Dermis microvascular lymphatic vessel endothelial cell (primary cell): ENCODE measurements around the gene STOX1. TPM values are rescaled to one million over a fixed set of nuclear protein-coding genes. Genes with fewer than 3 reads are reported as not detected.

Source experiments
- total RNA-seq: library from RNA; depleted of rRNA; stranded (reverse); fragments of >200 nt; gene quantifications from 2 replicates; pipeline ENCODE4 v1.2.1, GENCODE V29; 2014

STOX1 gene
- total RNA-seq, 1 donor from 2014 or later = 0.13 TPM

Other genes with a start within 250 kb of the STOX1 start
- gene CCAR1, start 106.3 kb upstream of the STOX1 start, total RNA-seq = 20.7 and 32.7 TPM in 2 replicates
- 30.6 and 33.1 TPM in 2 replicates for gene DDX50, start 73.8 kb downstream of the STOX1 start, total RNA-seq
- 59.4 and 61.0 TPM in 2 replicates for gene DDX21, start 128.6 kb downstream of the STOX1 start, total RNA-seq
- gene KIFBP, start 161.3 kb downstream of the STOX1 start, total RNA-seq = 23.9 and 26.3 TPM in 2 replicates